GM19023 (cell line): ENCODE results near the gene SELENOW.
"Not testable (repeated sequence)": the region's sequence is repeated elsewhere in the genome, so short reads cannot be mapped to it uniquely, and the experiment has no call there.

Experiments used
- ATAC-seq: cut with Tn5 transposase; IDR thresholded peaks from one replicate; pipeline ENCODE4 v1.9.1; 2021; ENCODE audit warnings: mild to moderate bottlenecking, moderate library complexity; ENCODE audit not compliant: unreplicated experiment

Gene SELENOW

DNA sequence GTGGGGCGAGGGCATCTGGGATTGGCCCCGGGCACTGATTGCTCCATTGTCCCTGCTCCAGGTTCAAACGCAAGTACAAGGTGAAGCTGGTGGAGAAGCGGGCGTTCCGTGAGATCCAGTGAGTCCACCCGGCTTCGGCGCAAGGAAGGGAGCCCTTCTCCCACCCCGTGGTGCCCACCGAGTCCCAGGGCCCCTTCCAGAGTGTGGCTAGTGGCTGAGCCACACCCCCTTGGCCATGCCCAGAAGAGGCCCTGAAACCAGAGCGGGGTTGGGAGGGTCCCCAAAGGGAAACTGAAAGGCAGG lies 21.9 kb upstream of the SELENOW start:
- no peak for ATAC-seq

- no peak for ATAC-seq
These were observed 21.4 kb upstream of the SELENOW start for GRCh38 chr19:47756953-47757608.

DNA sequence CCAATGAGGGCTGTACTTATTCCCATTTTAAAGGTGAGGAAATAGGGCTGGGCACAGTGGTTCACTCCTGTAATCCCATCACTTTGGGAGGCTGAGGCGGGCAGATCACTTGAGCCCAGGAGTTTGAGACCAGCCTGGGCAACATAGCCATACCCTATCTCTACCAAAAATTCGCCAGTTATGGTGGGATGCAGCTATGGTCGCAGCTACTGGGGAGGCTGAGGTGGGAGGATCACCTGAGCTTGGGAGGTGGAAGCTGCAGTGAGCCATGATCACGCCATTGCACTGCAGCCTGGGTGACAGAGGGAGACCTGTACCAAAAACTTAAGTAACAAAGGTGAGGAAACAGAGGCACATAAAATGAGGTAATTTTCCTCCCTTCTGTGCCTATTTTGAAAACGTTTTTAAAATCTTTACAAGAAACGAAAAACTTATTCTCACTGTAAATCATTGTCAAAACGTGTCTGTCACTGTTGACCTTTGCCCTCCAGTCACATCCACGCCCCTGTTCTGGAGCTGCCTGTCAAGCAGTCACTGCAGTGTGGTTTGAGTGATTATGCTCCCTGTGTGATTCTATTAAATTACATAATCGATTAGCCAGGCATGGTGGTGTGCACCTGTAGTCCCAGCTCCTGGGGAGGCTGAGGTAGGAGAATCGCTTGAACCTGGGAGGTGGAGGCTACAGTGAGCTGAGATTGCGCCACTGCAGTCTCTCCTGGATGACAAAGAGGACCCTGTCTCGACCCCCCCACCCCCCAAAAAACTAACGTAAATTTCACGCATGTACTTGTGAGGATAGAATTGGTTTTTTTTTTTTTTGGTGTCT lies 20.7 kb upstream of the SELENOW start:
- ATAC-seq: no peak

- ATAC-seq: no peak
These were observed 20.1 kb upstream of the SELENOW start for GRCh38 chr19:47758443-47758804.

GRCh38 chr19:47760632-47760999 lies 17.9 kb upstream of the SELENOW start:
- ATAC-seq: no peak

DNA sequence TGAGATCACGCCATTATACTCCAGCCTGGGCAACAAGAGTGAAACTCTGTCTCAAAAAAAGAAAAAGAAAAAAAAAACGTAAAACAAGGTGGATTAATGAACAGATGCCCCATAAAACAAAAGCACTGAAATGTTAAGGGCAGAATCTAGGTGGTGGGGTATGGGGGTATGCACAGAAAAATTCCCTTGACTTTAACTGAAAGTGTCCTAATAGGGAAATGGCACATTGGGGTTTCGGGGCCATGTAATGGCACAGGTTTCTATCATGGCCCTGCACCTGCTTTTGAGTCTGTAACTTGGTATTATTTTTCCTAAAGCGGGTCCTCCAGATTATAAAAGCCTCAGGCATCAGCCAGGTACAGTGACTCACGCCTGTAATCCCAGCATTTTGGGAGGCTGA lies 16.9 kb upstream of the SELENOW start:
- ATAC-seq: no peak

- ATAC-seq: no peak
These were observed 16.4 kb upstream of the SELENOW start for GRCh38 chr19:47762151-47762550.

DNA sequence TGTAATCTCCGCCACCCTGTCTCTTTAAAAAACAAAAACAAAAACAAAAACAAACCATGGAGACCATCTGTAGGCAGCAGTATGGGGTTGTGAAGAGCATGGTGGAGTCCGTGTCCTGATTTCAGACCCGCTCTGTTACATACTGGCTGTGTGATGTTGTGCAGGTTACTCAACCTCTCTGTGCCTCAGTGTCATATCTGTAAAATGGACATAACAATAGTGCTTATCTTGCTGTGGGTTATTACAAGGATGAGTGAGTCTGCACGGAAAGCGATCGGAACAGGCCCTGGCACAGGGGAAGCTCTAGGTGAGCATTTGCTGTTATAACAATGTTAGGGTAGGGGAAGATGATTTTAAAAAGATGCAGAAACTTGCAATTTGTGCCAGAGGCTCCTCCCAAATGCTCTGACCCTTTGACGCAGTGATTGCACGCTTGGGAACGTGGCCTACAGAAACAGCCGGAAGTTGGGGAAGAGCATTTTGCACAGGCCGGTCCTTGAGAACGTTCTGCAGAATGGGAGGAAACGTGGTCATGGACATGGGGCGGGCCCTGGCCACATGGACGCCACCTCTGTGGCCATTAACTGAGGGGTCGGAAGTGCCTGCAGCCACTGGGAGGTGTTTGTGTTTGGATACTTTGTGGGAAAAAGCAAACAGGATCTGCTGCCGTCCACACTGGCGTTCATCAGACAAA lies 15.7 kb upstream of the SELENOW start:
- ATAC-seq: no peak

DNA sequence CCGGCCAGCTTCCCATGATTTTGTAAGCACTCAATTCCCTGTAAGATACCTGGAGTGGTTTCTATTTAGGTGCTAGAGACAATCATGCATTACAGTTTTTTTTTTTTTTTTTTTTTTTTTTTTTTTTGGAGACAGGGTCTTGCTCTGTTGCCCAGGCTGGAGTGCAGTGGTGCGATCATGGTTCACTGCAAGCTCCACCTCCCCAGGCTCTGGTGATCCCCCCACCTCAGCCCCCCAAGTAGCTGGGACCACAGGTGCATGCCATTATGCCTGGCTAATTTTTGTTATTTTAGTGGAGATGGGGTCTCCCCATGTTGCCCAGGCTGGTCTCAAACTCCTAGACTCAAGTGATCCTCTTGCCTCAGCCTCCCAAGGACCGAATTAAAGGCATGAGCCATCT lies 13.8 kb upstream of the SELENOW start:
- ATAC-seq: not testable (repeated sequence)

DNA sequence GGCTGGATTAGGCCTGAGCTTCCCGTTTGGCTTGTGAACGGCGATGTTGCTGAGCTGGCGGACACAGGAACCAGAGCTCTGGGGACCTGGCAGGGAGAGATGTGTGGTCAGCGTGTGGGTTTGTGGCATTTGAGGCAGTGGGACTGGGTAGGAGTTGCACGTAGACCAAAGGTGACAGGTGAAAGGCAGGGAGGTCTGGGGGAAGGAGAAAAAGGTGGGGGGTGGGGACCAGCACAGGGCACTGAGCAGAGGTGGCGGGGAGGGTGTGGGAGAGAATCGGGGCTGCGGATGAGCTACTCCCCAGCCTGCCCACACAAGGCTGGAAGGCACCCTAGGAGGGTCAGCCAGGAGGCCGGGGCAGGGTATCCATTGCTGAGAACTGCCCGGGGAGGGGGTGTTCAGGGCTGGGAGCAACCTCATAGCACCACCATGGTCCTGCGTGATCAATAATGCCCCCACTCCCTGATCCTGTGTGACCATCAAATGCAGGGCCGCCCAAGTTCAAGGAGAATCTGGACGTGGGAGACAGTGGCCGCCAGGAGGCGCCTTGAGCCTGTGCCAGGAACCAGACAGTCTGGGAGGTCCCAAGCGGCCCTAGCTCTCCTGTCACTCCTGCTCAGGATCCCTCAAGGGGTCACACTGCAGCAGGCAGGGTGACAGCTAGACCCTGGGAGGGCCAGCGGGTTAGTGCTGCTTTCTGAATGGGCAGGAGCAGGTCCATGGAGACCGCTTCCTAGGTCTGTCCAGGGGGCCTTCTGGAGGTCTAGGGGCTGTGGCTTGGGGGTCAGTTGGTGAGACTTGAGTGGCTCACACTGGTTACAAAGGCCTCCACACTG lies 12.8 kb upstream of the SELENOW start:
- no peak for ATAC-seq

- ATAC-seq: no peak
These were observed 12.2 kb upstream of the SELENOW start for GRCh38 chr19:47766359-47766620.

DNA sequence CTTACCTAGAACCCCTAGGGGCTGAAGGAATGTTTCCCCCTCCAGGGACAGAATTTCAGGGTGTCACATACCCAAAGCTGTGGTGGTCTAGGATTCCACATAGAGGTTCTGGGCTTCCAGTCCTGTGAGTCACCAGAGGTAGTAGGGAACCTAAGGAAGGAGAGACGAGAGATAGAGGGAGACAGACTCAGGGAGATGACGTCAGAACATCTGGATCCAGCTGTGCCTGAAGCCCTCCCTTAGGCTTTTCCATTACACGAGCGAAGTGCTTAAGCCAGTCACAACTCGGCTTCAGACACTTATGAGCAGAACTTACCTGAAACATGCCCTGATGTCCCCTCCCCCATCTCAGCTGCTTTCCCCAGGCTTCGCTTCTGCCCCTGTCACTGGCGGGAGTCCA lies 11.8 kb upstream of the SELENOW start:
- ATAC-seq: no peak

GRCh38 chr19:47767349-47767748 lies 11.2 kb upstream of the SELENOW start:
- no peak for ATAC-seq

DNA sequence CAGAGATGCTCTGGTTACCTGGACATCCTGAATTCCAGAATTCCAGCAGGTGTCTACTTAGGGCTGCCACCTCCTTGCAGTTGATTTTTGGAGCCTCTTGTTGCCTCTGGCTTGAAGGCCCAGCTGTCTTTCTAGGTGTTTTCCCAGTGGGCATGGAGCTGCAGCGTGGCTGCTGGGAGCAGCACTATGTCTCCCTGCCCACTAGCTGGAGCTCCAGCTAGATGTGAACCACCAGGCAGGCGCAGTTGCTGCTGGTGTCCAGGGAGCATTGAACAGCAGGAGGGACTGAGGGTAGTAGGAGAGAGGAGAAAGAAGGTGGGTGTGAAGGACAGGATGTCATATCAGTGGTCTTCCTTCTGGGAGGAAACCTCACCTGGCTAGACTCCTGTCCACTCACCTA lies 9.9 kb upstream of the SELENOW start:
- ATAC-seq: no peak

GRCh38 chr19:47769534-47769933 lies 9.0 kb upstream of the SELENOW start:
- ATAC-seq: no peak

GRCh38 chr19:47771291-47771690 lies 7.2 kb upstream of the SELENOW start:
- ATAC-seq: not testable (repeated sequence)

- no peak for ATAC-seq
These were observed 1.9 kb upstream of the SELENOW start for GRCh38 chr19:47776568-47776967.

DNA sequence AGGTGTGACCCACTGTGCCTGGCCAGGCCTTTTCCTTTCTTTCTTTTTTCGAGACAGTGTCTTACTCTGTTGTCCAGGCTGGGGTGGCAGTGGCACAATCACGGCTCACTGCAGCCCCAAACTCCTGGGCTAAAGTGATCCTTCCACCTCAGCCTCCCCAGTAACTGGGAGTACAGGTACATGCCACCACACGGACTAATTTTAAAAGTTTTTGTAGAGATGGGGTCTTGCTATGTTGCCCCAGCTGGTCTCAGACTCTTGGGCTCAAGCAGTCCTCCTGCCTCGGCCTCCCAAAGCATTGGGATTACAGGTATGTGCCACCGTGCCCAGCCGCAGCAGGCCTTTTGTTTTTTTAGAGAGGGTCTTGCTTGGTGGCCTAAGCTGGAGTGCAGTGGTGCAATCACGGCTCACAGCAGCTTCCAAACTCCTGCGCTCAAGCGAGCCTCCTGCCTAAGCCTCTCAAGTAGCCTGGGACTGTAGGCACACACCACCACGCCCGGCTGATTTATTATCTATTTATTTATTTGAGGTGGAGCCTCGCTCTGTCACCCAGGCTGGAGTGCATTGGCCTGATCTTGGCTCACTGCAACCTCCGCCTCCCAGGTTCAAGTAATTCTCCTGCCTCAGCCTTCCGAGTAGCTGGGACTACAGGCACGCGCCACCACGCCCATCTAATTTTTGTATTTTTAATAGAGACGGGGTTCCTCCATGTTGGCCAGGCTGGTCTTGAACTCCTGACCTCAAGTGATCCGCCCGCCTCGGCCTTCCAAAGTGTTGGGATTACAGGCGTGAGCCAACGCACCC lies 1.1 kb upstream of the SELENOW start:
- ATAC-seq: not testable (repeated sequence)

DNA sequence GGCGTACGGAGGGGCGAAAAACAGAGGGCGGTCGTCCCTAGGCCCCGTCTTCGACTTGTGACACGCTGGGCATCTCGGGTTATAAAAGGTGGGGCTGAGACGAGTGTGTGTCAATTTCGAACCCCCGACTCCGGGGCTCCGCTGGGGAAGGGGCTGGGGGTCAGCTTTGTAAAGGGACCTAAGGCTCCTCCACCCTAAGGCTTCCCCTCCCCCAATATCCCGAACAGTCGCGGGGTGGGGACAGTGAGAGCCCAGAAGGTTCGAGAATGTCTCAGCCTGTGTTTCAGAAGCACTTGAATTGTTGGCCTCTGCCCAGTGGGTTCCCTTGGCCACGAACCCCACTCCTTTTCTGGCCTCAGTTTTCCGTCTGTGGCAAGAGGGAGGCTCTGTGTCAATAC lies 450 bp downstream of the SELENOW start:
- ATAC-seq: peak; percentile 6

- no peak for ATAC-seq
These were observed 1.2 kb downstream of the SELENOW start for GRCh38 chr19:47779524-47780214.
